A673 (cell line): Measurements from ENCODE around the gene LRRN2.

Source experiments
- EZH2 ChIP-seq: fragments of 200-600 bp; sonication (generic); IDR thresholded peaks from 2 replicates; pipeline ENCODE4 v1.6.1; 2017; ENCODE audit warnings: borderline replicate concordance, low read depth, mild to moderate bottlenecking, mixed read lengths, antibody characterized with exemption, low read length; ENCODE audit not compliant: poor library complexity, severe bottlenecking
- TF ChIP-seq, protein P1 (sequence below): fragments of 300-800, 200-600 bp; sonication (generic); conservative IDR thresholded peaks from 2 replicates; pipeline ENCODE4 v1.5.1; 2017; ENCODE audit warnings: low read depth, mild to moderate bottlenecking, antibody characterized with exemption, low read length, moderate library complexity, mixed read lengths

- TF ChIP-seq, protein P1, sequence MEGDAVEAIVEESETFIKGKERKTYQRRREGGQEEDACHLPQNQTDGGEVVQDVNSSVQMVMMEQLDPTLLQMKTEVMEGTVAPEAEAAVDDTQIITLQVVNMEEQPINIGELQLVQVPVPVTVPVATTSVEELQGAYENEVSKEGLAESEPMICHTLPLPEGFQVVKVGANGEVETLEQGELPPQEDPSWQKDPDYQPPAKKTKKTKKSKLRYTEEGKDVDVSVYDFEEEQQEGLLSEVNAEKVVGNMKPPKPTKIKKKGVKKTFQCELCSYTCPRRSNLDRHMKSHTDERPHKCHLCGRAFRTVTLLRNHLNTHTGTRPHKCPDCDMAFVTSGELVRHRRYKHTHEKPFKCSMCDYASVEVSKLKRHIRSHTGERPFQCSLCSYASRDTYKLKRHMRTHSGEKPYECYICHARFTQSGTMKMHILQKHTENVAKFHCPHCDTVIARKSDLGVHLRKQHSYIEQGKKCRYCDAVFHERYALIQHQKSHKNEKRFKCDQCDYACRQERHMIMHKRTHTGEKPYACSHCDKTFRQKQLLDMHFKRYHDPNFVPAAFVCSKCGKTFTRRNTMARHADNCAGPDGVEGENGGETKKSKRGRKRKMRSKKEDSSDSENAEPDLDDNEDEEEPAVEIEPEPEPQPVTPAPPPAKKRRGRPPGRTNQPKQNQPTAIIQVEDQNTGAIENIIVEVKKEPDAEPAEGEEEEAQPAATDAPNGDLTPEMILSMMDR, result no peak
- TF ChIP-seq EZH2, result no peak
These were observed 83.4 kb downstream of the LRRN2 start for GRCh38 chr1:204602111-204602579.
